HG02763 (cell line): ENCODE measurements around the gene PLCG2.
"Not testable (repeated sequence)": the region's sequence is repeated elsewhere in the genome, so short reads cannot be mapped to it uniquely, and the experiment has no call there.

Experiments used
- ATAC-seq: cut with Tn5 transposase; IDR thresholded peaks from one replicate; pipeline ENCODE4 v1.9.1; 2021; ENCODE audit warnings: mild to moderate bottlenecking, moderate library complexity; ENCODE audit not compliant: unreplicated experiment

The PLCG2 gene

GRCh38 chr16:81752876-81753227 is 26.2 kb upstream of the PLCG2 start:
- ATAC-seq = no peak

- no peak for ATAC-seq
Observed at GRCh38 chr16:81754858-81755257, 24.2 kb upstream of the PLCG2 start.

GRCh38 chr16:81755915-81756614 is 23.0 kb upstream of the PLCG2 start:
- ATAC-seq = no peak

- ATAC-seq = no peak
Observed at GRCh38 chr16:81756615-81757356, 22.3 kb upstream of the PLCG2 start.

- no peak for ATAC-seq
Observed at GRCh38 chr16:81758376-81758775, 20.7 kb upstream of the PLCG2 start.

- not testable (repeated sequence) for ATAC-seq
Observed at GRCh38 chr16:81762322-81762721, 16.8 kb upstream of the PLCG2 start.

- no peak for ATAC-seq
Observed at GRCh38 chr16:81765111-81765919, 13.8 kb upstream of the PLCG2 start.

GRCh38 chr16:81765969-81766368 is 13.1 kb upstream of the PLCG2 start:
- ATAC-seq = no peak

- ATAC-seq = no peak
Observed at GRCh38 chr16:81767987-81768592, 11.0 kb upstream of the PLCG2 start.

GRCh38 chr16:81770008-81770407 is 9.1 kb upstream of the PLCG2 start:
- ATAC-seq = no peak

GRCh38 chr16:81774348-81774747 is 4.7 kb upstream of the PLCG2 start:
- ATAC-seq = no peak

- no peak for ATAC-seq
Observed at GRCh38 chr16:81775570-81775969, 3.5 kb upstream of the PLCG2 start.

- ATAC-seq = no peak
Observed at GRCh38 chr16:81778231-81778630, 860 bp upstream of the PLCG2 start.

- peak; percentile 17 for ATAC-seq
Observed at GRCh38 chr16:81779536-81780320, 637 bp downstream of the PLCG2 start.

GRCh38 chr16:81780350-81780749 is 1.3 kb downstream of the PLCG2 start:
- ATAC-seq = no peak

GRCh38 chr16:81782236-81782635 is 3.1 kb downstream of the PLCG2 start:
- ATAC-seq = no peak

GRCh38 chr16:81784072-81784795 is 5.1 kb downstream of the PLCG2 start:
- no peak for ATAC-seq

GRCh38 chr16:81785138-81785924 is 6.2 kb downstream of the PLCG2 start:
- no peak for ATAC-seq

- ATAC-seq = no peak
Observed at GRCh38 chr16:81786321-81786720, 7.2 kb downstream of the PLCG2 start.
